ENCODE data around the gene FRAT1.
"Not testable (repeated sequence)": the region's sequence is repeated elsewhere in the genome, so short reads cannot be mapped to it uniquely, and the experiment has no call there.

DNA sequence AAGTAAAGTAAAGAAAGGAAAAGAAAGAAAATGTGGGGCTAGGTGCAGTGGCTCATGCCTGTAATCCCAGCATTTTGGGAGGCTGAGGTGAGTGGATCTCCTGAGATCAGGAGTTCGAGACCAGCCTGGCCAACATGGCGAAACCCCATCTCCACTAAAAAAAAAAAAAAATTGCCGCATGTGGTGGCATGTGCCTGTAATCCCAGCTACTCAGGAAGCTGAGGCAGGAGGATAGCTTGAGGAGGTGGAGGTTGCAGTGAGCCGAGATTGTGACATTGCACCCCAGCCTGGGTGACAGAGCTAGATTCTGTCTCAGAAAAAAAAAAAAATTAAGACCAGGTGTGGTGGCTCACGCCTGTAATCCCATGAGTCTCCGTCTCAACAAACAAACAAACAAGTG, 24.6 kb downstream of the FRAT1 start:
- TF ChIP-seq, protein P1, sequence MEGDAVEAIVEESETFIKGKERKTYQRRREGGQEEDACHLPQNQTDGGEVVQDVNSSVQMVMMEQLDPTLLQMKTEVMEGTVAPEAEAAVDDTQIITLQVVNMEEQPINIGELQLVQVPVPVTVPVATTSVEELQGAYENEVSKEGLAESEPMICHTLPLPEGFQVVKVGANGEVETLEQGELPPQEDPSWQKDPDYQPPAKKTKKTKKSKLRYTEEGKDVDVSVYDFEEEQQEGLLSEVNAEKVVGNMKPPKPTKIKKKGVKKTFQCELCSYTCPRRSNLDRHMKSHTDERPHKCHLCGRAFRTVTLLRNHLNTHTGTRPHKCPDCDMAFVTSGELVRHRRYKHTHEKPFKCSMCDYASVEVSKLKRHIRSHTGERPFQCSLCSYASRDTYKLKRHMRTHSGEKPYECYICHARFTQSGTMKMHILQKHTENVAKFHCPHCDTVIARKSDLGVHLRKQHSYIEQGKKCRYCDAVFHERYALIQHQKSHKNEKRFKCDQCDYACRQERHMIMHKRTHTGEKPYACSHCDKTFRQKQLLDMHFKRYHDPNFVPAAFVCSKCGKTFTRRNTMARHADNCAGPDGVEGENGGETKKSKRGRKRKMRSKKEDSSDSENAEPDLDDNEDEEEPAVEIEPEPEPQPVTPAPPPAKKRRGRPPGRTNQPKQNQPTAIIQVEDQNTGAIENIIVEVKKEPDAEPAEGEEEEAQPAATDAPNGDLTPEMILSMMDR (conservative IDR thresholded peaks at IDR 0.05), result not testable (repeated sequence)
- not testable (repeated sequence) for TF ChIP-seq ZFX (IDR thresholded peaks at IDR 0.05)
